Measurements from ENCODE around the gene B3GNT7. TPM values are rescaled to one million over a fixed set of nuclear protein-coding genes. Genes with fewer than 3 reads are reported as not detected.
A peak's percentile ranks its signal among the peaks of the same experiment; 100 is the strongest.
"Not testable (repeated sequence)": the region's sequence is repeated elsewhere in the genome, so short reads cannot be mapped to it uniquely, and the experiment has no call there.

B3GNT7 gene
- total and polyA plus RNA-seq, 2 of the 4 experiments (the other 2 are of a cell fraction), result under 0.01 to 0.03 TPM

DNA sequence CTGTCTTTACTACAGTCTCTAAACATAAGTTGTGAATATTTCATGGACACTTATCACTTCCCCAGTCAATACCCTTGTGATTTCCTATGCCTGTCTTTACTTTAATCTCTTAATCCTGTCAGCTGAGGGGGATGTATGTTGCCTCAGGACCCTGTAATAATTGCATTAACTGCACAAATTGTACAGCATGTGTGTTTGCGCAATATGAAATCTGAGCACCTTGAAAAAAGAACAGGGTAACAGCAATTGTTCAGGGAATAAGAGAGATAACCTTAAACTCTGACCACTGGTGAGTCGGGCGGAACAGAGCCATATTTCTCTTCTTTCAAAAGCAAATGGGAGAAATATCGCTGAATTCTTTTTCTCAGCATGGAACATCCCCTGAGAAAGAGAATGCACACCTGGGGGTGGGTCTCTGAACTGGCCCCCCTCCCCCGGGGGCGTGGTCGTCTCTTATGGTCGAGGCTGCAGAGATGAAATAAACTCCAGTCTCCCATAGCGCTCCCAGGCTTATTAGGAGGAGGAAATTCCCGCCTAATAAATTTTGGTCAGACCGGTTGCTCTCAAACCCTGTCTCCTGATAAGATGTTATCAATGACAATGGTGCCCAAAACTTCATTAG lies 19.4 kb upstream of the B3GNT7 start:
- no CpG with 5 or more reads among the region's 11 CpGs for WGBS, 2 experiments (ENCODE audit: extremely low coverage in 2 of 2, insufficient read length in 1 of 2)

More for the DNA sequence above, 19.4 kb upstream of the B3GNT7 start:
- H2BK120ac ChIP-seq (ENCODE audit: low read depth, low read length); BruUV-seq (replicated peaks); H2BK15ac ChIP-seq (ENCODE audit: low read depth, low read length); H3K4me2 ChIP-seq (ENCODE audit: low read depth, low read length); DNase-seq; H3K27ac ChIP-seq (ENCODE audit: insufficient read depth, low read length); H2BK20ac ChIP-seq (ENCODE audit: low read depth, low read length); H3K56ac ChIP-seq (ENCODE audit: extremely low read depth, insufficient read depth, low read length); ATAC-seq (ENCODE audit: low read depth); H4K91ac ChIP-seq (ENCODE audit: insufficient read depth, low read depth, low read length); POLR2A ChIA-PET (ENCODE audit: unreplicated experiment); H3K79me1 ChIP-seq (ENCODE audit: low read depth in 1 of 2, low read length in 2 of 2); H3K9me1 ChIP-seq (ENCODE audit: insufficient read depth, low read length); dilution Hi-C loops (cut with HindIII; ENCODE audit: low sequenced_read_pairs, unreplicated experiment); H3K27me3 ChIP-seq (ENCODE audit: control insufficient read depth, insufficient read depth, low read length); H3K23ac ChIP-seq (ENCODE audit: low read depth, low read length); H2AFZ ChIP-seq (replicated peaks; ENCODE audit: low read length, poor library complexity); H2BK5ac ChIP-seq (ENCODE audit: low read depth, low read length, poor library complexity, severe bottlenecking); H2AK5ac ChIP-seq (ENCODE audit: low read depth, low read length); in situ Hi-C loops (cut with MboI; ENCODE audit: low sequenced_read_pairs); H3K18ac ChIP-seq (ENCODE audit: low read depth, low read length); H3K4ac ChIP-seq (ENCODE audit: low read depth, low read length); intact Hi-C loops (cut with micrococcal nuclease); H3K9ac ChIP-seq (ENCODE audit: low read depth, low read length); H4K8ac ChIP-seq (ENCODE audit: low read depth in 2 of 2, low read length in 2 of 2); H3K36me3 ChIP-seq (ENCODE audit: control insufficient read depth, insufficient read depth, low read length); H4K5ac ChIP-seq (ENCODE audit: low read depth, low read length); H3K4me1 ChIP-seq (ENCODE audit: control insufficient read depth, insufficient read depth, low read length); H2AK9ac ChIP-seq (replicated peaks; ENCODE audit: low read depth, low read length, poor library complexity); H3K9me3 ChIP-seq (ENCODE audit: control insufficient read depth, insufficient read depth, low read length); CTCF ChIA-PET; H4K20me1 ChIP-seq (ENCODE audit: insufficient read depth, low read length); H3K14ac ChIP-seq (replicated peaks; ENCODE audit: low read depth, low read length); H3K4me3 ChIP-seq (ENCODE audit: insufficient read depth, low read depth, low read length): not testable (repeated sequence)
- 0 out of 2 replicates have a peak, but pooled peaks have one; percentile 24 for TF ChIP-seq CEBPB (IDR thresholded peaks at IDR 0.05; ENCODE audit: low read depth, low read length)

All from IMR-90 (cell line).